Vagina (tissue), 2 donors: ENCODE data around the gene THPO. TPM values are rescaled to one million over a fixed set of nuclear protein-coding genes. Genes with fewer than 3 reads are reported as not detected.
A peak's percentile ranks its signal among the peaks of the same experiment; 100 is the strongest.

Experiments
- DNase-seq, 2 donors: peaks; one replicate each; pipeline ENCODE4 v3.0.0-alpha.2; 2017; ENCODE audit errors: extremely low spot score in 2 of 2
- H3K27ac ChIP-seq: fragments of 200-600 bp; sonication (generic); one replicate; pipeline ENCODE4 v1.5.1; 2019
- H3K27me3 ChIP-seq: fragments of 200-600 bp; sonication (generic); one replicate; pipeline ENCODE4 v1.5.1; 2019
- H3K36me3 ChIP-seq, 2 donors: fragments of 200-600 bp; sonication (generic); one replicate each; pipeline ENCODE4 v1.5.1; 2017 to 2019
- H3K4me1 ChIP-seq: fragments of 200-600 bp; sonication (generic); one replicate; pipeline ENCODE4 v1.5.1; 2019
- H3K4me3 ChIP-seq, 2 donors: fragments of 200-600 bp; sonication (generic); 1 replicate in 1 of 2; 2 replicates in 1 of 2; pipeline ENCODE4 v1.5.1; 2016 to 2019
- H3K9me3 ChIP-seq: fragments of 200-600 bp; sonication (generic); one replicate; pipeline ENCODE4 v1.5.1; 2019
- CTCF ChIP-seq, 3 experiments: fragments of 450-650 bp in 2 of 3; fragments of 200-600 bp in 1 of 3; sonication (generic) in 1 of 3; IDR thresholded peaks; one replicate each; pipeline ENCODE4 v1.5.1; 2017 to 2019; ENCODE audit warnings: antibody characterized with exemption in 3 of 3, mild to moderate bottlenecking in 2 of 3, moderate library complexity in 2 of 3
- POLR2A ChIP-seq, 2 donors: fragments of 450-650 bp; IDR thresholded peaks; one replicate each; pipeline ENCODE4 v1.6.1; 2017; ENCODE audit warnings: antibody characterized with exemption in 2 of 2, mild to moderate bottlenecking in 2 of 2, moderate library complexity in 2 of 2
- POLR2AphosphoS5 ChIP-seq, 2 donors: sonication (generic); formaldehyde crosslinking; IDR thresholded peaks; one replicate each; pipeline ENCODE4 v1.9.0; 2017; ENCODE audit warnings: antibody characterized with exemption in 2 of 2, mild to moderate bottlenecking in 2 of 2, low read depth in 1 of 2; ENCODE audit not compliant: insufficient read depth in 1 of 2
- intact Hi-C: fragments of 100-400 bp; cut with DNase I; formaldehyde crosslinking; loops from one replicate; pipeline ENCODE4 v1.15.1; 2023
- total RNA-seq: library from RNA; depleted of rRNA; stranded (reverse); fragments of >200 nt; gene quantifications from one replicate; pipeline ENCODE4 v1.2.3, GENCODE V29; 2016

The THPO gene
- total RNA-seq, 1 donor from 2014 or later: 0.74 TPM

GRCh38 chr3:184336547-184337398 lies 41.2 kb downstream of the THPO start:
- H3K36me3 ChIP-seq: peaks cover 0 to 33% of the 10 kb centered on the region in 2 donors
- H3K27me3 ChIP-seq: no peaks in the 10 kb centered on the region
- H3K4me1 ChIP-seq: peaks cover 48% of the 10 kb centered on the region
- H3K4me3 ChIP-seq: peak overlapping the region; percentile 76 to 85
- no peak for DNase-seq
- peak overlapping the region; percentile 97 for H3K27ac ChIP-seq
- no peaks in the 10 kb centered on the region for H3K9me3 ChIP-seq
- TF ChIP-seq POLR2AphosphoS5 (IDR thresholded peaks at IDR 0.05; ENCODE audit: insufficient read depth in 1 of 2, low read depth in 1 of 2) (peak; percentile 57 to 58), CTCF (IDR thresholded peaks at IDR 0.05) (no peak), POLR2A (IDR thresholded peaks at IDR 0.05) (no peak)
- intact Hi-C loops: loop anchor here (10.0 kb wide), 1 partner anchor 152 kb away; the partner anchor contains the start of gene ABCF3

DNA sequence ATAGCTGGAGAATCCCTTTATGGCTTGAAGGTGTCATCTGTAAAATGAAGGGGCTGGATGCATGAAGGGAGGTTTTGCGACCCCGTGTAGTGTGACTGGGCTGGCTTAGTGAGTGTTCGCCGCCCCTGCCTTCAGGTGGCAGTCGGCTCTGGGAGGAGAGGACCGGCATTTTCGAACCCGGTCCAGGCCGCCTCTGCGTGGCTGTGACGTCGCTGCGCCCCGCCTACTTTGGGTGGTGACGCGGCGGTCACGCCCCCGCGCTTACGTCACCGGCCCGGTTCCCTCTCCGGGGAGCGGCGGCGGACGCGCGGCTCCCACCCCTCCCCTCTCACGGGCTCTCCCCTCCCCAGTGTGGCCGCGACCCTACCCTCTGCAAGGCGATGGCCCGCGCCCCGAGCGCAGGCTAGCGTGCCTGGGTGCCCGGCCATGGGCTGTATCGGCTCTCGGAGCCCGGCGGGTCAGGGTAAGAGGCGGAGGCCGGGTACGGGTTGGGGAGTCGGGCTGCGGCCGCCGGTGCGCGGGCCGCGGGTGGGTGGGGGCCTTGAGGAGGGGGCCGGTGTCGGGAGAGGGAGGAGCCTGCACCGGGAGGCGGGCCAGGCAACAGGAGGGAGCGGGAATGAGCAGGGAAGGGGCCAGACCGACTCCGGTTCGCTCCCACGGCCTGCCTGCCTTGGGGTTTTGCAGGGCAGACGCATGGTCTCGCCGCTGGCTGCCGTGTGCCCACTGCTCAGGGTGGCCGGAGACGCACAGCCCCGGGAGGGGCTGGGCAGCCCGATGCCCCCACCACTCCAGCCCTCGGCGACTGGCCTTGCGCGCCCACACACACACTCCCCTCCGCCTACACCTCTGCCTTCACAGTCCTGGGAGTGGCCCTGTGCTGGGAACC lies 42.1 kb downstream of the THPO start:
- H3K4me1 ChIP-seq: peaks cover 48% of the 10 kb centered on the region
- no peaks in the 10 kb centered on the region for H3K27me3 ChIP-seq
- H3K27ac ChIP-seq: peak overlapping the region; percentile 97
- intact Hi-C loops: loop anchor here (10.0 kb wide), 1 partner anchor 151 kb away; the partner anchor contains the start of gene ABCF3
- H3K9me3 ChIP-seq: no peaks in the 10 kb centered on the region
- no peak for DNase-seq
- peaks cover 0 to 41% of the 10 kb centered on the region in 2 donors for H3K36me3 ChIP-seq
- TF ChIP-seq POLR2AphosphoS5 (IDR thresholded peaks at IDR 0.05; ENCODE audit: insufficient read depth in 1 of 2, low read depth in 1 of 2) (peak; percentile 38 to 98), CTCF (IDR thresholded peaks at IDR 0.05) (no peak), POLR2A (IDR thresholded peaks at IDR 0.05) (peak in 1 of 2 donors; percentile 92)
- peak overlapping the region; percentile 76 to 85 for H3K4me3 ChIP-seq

- Histone ChIP-seq H3K4me1 (peaks cover 48% of the 10 kb centered on the region), H3K4me3 (peak overlapping the region; percentile 76 to 85), H3K9me3 (no peaks in the 10 kb centered on the region), H3K27me3 (no peaks in the 10 kb centered on the region), H3K36me3 (peaks cover 0 to 48% of the 10 kb centered on the region in 2 donors), H3K27ac (peak overlapping the region; percentile 97)
- no peak for TF ChIP-seq CTCF (IDR thresholded peaks at IDR 0.05)
- TF ChIP-seq POLR2A (IDR thresholded peaks at IDR 0.05): no peak
- TF ChIP-seq POLR2AphosphoS5 (IDR thresholded peaks at IDR 0.05; ENCODE audit: insufficient read depth in 1 of 2, low read depth in 1 of 2): no peak
- intact Hi-C loops: loop anchor here (10.0 kb wide), 1 partner anchor 150 kb away; the partner anchor contains the start of gene ABCF3
- DNase-seq: no peak
These were observed 42.7 kb downstream of the THPO start for GRCh38 chr3:184335291-184335660.

- H3K9me3 ChIP-seq: no peaks in the 10 kb centered on the region
These were observed 43.4 kb downstream of the THPO start for GRCh38 chr3:184334470-184335158.

More at GRCh38 chr3:184334470-184335158, 43.4 kb downstream of the THPO start:
- intact Hi-C loops: loop anchor here (10.0 kb wide), 1 partner anchor 150 kb away; the partner anchor contains the start of gene ABCF3
- H3K4me3 ChIP-seq: no peak overlapping the region
- H3K36me3 ChIP-seq: peaks cover 0 to 54% of the 10 kb centered on the region in 2 donors
- TF ChIP-seq CTCF (IDR thresholded peaks at IDR 0.05) (no peak), POLR2AphosphoS5 (IDR thresholded peaks at IDR 0.05; ENCODE audit: insufficient read depth in 1 of 2, low read depth in 1 of 2) (peak in 1 of 2 donors; percentile 22)
- DNase-seq: no peak
- H3K27ac ChIP-seq: peak overlapping the region; percentile 97
- peaks cover 46% of the 10 kb centered on the region for H3K4me1 ChIP-seq
- no peaks in the 10 kb centered on the region for H3K27me3 ChIP-seq
